Left cardiac atrium (tissue), 4 donors: Measurements from ENCODE around the gene SV2C. TPM values are rescaled to one million over a fixed set of nuclear protein-coding genes. Genes with fewer than 3 reads are reported as not detected.
A peak's percentile ranks its signal among the peaks of the same experiment; 100 is the strongest.
"Not testable (repeated sequence)": the region's sequence is repeated elsewhere in the genome, so short reads cannot be mapped to it uniquely, and the experiment has no call there.

Experiments
- ATAC-seq, 2 donors: fragments of 200-7000 bp; cut with Tn5 transposase; one replicate each; pipeline ENCODE4 v1.9.1; 2020; ENCODE audit warnings: mild to moderate bottlenecking in 2 of 2, moderate library complexity in 2 of 2
- DNase-seq: peaks from one replicate; pipeline ENCODE4 v3.0.0-alpha.2; 2020
- intact Hi-C, 2 donors: fragments of 100-400 bp; cut with DNase I; formaldehyde crosslinking; loops; one replicate each; pipeline versions ENCODE4 v1.14.1 to v1.15.1; 2022 to 2023
- total RNA-seq, 2 donors: library from RNA; stranded (reverse); fragmentation: NEBNext Ultra II Directional; extraction: Animal tissue kit (Norgen Biotek cat#: 25700); gene quantifications; one replicate each; pipeline ENCODE4 v1.2.1, GENCODE V29; 2021
- donor health status: DM: no; HTN: yes; CAD: no.
- donor health status: DM: no; HTN: yes; CAD: no; lungs with severe emphysema.
- donor health status: DM: yes; HTN: yes; CAD: no.
- donor health status: Dilated cardiomyopathy.

The SV2C gene
- total RNA-seq, 2 donors from 2014 or later = 0.06 TPM; not detected in 1

GRCh38 chr5:76323494-76323893 is 240.3 kb downstream of the SV2C start:
- DNase-seq, intact Hi-C loops, ATAC-seq: not testable (repeated sequence)

GRCh38 chr5:76325326-76325725 is 242.1 kb downstream of the SV2C start:
- intact Hi-C loops = no loop called here
- ATAC-seq = no peak
- no peak for DNase-seq

- intact Hi-C loops = no loop called here
- DNase-seq = no peak
- ATAC-seq = peak; percentile 65 to 78
Observed at GRCh38 chr5:76325876-76326491, 242.8 kb downstream of the SV2C start.

GRCh38 chr5:76326577-76327302 is 243.6 kb downstream of the SV2C start:
- ATAC-seq = no peak
- intact Hi-C loops = no loop called here

GRCh38 chr5:76329346-76329745 is 246.2 kb downstream of the SV2C start:
- ATAC-seq (no peak), DNase-seq (no peak)
- intact Hi-C loops = no loop called here

More at GRCh38 chr5:76326577-76327302, 243.6 kb downstream of the SV2C start:
- DNase-seq = no peak

- no peak for ATAC-seq
- DNase-seq = no peak
- intact Hi-C loops = no loop called here
Observed at GRCh38 chr5:76331126-76331525, 247.9 kb downstream of the SV2C start.

GRCh38 chr5:76332102-76332501 is 248.9 kb downstream of the SV2C start:
- ATAC-seq (no peak), DNase-seq (no peak)
- intact Hi-C loops = no loop called here

- intact Hi-C loops = no loop called here
- DNase-seq (no peak), ATAC-seq (no peak)
Observed at GRCh38 chr5:76332611-76333205, 249.5 kb downstream of the SV2C start.

GRCh38 chr5:76333571-76333970 is 250.4 kb downstream of the SV2C start:
- DNase-seq (no peak), ATAC-seq (no peak)
- intact Hi-C loops = no loop called here

- DNase-seq = no peak
- intact Hi-C loops = no loop called here
- no peak for ATAC-seq
Observed at GRCh38 chr5:76334574-76334973, 251.4 kb downstream of the SV2C start.

- DNase-seq, ATAC-seq, intact Hi-C loops: not testable (repeated sequence)
Observed at GRCh38 chr5:76335451-76335850, 252.3 kb downstream of the SV2C start.

- ATAC-seq, DNase-seq, intact Hi-C loops: not testable (repeated sequence)
Observed at GRCh38 chr5:76336253-76336809, 253.1 kb downstream of the SV2C start.

- intact Hi-C loops = no loop called here
Observed at GRCh38 chr5:76337953-76338451, 254.8 kb downstream of the SV2C start.

GRCh38 chr5:76339919-76340318 is 256.7 kb downstream of the SV2C start:
- intact Hi-C loops = no loop called here
- DNase-seq (no peak), ATAC-seq (no peak)

More at GRCh38 chr5:76337953-76338451, 254.8 kb downstream of the SV2C start:
- ATAC-seq (no peak), DNase-seq (no peak)

- peak; percentile 65 to 76 for ATAC-seq
- intact Hi-C loops = no loop called here
- DNase-seq = no peak
Observed at GRCh38 chr5:76341651-76342334, 258.6 kb downstream of the SV2C start.

- intact Hi-C loops = no loop called here
- DNase-seq = no peak
- ATAC-seq = no peak
Observed at GRCh38 chr5:76342474-76342873, 259.3 kb downstream of the SV2C start.

- no peak for ATAC-seq
Observed at GRCh38 chr5:76345582-76345981, 262.4 kb downstream of the SV2C start.

GRCh38 chr5:76351176-76351575 is 268.0 kb downstream of the SV2C start:
- DNase-seq (no peak), ATAC-seq (no peak)
- intact Hi-C loops = no loop called here

More at GRCh38 chr5:76345582-76345981, 262.4 kb downstream of the SV2C start:
- no peak for DNase-seq
- intact Hi-C loops = no loop called here

- no peak for ATAC-seq
- intact Hi-C loops = no loop called here
- DNase-seq = no peak
Observed at GRCh38 chr5:76351577-76351976, 268.4 kb downstream of the SV2C start.
